Measurements from ENCODE around the gene LITAF.

The LITAF gene

DNA sequence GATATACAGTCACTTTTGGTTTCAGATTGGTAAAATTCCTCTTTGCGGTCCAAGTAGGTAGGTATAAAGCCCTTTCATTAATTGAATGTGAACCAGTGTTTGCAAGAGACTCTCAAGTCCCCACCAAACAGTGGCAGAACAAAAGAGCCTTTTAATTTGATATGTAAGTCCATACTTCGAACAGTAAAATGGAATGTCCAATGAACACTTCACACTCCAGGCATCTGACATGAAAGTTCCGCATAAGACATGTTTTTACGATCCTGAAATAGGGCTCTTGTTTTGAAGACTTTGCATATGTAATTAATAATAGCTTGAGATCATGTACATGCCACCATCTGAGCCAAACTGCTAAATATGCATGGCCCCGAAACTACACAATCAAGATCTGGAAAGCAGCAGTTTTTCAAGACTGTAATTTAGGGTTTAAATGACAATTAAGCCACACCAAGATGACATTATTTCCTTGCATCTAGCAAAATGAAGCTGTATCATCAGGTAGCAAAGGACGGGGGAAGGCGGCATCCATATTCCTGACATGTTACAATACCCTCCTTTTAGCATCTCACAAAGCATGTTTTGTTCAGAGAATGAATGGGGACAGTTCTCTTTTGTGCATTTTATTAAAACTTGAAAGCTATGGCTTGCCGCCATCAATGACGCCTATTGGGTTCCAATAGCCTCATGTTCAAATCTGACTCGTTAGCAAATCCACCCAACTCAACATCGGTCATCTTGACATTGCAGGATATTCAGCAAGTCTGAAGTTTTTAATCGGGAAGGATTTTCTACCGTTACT is 39.4 kb downstream of the LITAF start:
- no peak for DNase-seq

DNA sequence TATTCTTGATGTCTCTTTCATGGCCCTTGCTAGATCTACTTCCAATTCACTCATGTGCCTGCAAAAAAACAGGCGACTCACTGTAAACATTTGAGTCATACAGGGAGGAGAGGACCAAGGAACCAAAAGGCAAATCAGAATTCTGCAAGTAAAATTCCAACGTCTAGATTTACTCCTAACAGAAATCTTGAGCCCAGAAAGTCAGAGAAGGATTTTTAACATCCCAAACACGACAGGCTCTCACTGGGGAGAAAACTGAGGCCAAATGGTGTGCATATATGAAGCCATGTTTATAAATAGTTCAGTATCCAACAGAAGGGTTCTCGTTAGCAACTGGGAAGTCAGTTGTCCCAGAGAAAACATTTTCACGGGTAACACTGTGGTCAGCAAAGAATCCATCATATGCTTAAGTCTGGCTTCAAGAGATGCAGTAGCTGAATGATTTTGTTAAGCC is 40.1 kb downstream of the LITAF start:
- DNase-seq: no peak

DNA sequence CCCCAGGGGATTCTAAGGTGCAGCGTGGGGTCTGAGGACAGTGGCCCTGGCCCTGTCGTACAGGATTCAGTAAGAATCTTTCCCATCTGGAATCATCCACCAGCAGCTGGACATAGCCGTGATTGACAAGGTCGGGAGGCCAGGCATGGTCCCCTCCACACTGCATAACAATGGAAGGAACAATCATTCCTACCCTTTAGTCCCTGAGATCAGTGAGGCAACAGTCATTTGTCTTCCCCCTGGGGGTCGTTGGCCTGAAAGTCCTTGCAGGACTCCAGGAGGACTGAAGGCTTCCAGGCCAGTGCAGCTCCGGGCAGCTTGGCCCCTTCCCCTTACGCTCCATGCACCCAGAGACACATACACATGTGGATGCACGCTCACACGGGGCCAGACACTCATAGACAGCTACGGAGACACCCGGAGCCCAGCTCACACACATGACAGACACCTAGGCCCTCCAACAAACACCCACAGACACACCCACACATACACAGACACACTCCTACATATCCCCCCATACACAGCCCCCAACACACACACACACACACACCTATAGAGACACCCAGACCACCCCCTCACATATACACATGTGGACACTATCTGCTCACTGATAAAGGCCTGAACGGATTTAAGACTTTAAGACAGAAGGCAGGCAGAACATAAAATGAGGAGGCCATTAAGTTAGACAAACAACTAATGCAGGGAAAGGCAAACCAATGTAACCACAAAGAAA is 42.9 kb downstream of the LITAF start:
- DNase-seq: no peak

DNA sequence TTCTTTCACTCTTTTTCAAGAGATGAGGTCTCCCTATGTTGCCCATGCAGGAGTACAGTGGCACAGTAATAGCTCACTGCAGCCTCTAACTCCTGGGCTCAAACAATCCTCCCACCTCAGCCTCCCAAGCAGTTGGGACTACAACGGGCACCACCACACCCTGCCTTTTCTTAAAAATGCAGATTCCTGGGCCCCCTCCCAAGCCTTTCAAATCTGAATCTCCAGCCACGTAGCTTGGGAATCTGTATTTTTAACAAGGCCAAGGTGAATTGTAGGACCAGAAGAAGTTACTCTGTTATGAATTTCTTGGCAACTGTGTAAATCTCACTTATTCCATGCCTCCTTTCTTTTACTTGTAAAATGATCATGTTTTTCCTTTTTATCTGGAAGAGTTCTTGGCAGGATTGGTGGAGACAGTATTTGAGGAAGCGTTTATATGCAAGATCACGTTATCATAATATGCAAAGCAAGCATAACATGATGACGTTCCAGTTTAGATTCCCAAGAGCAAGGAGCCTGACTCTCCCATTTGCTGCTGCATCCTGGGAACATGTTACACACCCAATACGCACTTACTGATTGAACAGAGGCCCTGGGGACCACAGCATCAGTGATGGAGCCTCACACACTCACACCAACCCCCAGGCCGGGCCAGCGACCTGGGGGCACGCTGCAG is 44.5 kb downstream of the LITAF start:
- no peak for DNase-seq

DNA sequence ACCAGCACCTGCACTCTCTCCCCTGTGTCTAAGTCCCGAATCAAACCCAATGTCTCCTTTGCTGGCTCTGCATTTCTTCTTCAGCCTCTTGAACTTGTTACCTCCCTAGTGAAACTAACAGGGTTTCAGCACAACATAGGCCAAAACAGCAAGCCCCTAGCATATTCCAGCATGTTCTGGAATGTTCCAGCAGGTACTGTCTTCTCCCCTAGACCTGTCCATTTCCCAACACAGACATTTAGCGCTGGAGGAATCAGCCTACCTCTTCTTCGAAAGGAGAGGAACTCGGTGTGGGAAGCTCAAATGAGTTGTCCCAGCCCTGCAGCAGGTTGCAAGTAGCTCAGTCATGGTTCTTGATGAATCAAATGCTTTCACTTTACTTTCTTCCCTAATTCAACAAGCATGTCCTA is 47.1 kb downstream of the LITAF start:
- no peak for DNase-seq

DNA sequence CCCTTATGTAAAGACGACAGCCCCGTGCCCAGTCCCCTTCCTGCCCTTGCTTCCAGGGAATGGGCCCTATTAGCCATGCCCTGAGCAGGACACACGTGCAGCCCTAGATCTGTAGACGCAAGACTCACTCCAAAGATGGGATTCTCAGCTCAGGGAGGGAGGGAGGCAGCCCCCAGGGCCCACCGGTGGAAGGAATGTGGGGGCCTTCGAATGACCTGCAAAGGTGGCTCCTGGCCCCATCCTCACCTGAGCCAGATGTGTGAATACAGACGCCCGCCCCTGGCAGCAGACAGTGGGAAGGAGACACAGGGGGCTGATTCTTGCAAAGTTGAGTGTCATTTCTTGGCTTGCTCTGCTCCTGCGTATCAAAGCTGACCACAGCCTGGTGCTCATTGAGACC is 47.8 kb downstream of the LITAF start:
- DNase-seq: no peak

DNA sequence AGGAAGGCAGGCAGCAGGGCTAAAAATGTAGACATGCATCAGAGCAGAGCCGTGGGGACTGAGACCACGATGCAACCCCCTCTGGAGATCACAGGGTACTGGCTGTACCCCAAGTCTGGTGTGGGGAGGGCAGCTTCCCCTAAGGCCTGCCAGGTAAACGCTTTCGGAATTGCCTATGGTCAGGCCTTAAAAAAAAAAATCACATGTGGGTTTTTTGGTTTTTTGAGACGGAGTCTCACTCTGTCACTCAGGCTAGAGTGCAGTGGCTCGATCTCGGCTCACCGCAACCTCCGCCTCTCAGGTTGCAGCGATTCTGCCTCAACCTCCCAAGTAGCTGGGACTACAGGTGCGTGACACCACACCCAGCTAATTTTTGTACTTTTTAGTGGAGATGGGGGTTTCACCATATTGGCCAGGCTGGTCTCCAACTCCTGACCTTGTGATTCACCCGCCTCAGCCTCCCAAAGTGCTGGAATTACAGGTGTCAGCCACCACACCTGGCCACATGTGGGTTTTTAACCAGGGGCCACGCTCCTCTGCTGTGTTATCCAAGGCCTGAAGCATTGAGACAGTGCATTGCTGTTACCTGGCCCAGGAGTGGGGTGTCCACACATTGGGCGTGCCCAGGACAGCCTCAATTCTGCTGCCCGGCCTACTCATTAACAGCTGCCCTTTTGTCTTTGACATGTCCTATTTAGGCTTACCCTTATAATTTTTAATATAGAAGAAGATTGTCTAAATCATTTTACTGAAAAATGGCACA is 50.4 kb downstream of the LITAF start:
- no peak for DNase-seq

DNA sequence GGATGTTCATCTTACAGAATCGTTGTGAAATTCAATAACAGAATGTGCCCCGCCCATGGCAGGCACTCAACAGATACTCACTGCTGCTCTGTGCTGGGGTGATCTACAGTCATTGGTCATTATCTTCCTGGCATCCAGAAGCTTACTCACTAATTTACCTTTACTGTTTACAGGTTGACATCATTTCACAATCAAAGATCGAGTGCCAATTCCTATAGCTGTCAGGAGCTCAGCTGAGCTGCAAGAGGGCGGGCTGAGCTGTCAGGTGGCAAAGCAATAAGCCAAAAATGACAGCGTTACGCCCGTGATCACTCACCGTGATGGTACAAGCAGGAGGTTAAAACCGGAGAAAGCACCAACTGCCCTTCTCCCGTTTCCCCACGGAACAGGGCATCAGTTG is 51.2 kb downstream of the LITAF start:
- DNase-seq: no peak

DNA sequence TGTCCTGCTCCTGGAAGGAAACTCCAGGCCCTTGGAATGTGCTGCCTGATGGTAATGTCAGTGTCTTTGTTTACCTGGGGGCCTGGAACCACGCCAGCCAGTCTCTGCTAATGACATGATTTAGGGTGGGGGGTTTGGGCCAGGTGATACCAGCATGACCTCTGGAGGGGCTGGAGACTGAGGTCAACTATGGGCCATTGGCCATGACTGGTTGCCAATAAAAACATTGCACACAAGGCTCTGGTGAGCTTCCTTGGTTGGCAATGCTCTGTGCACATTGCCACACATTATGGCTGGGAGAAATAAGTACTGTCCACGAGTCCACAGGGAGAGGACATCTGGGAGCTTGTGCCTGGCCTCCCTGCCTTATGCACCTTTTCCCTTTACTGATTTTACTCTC is 52.5 kb downstream of the LITAF start:
- no peak for DNase-seq

DNA sequence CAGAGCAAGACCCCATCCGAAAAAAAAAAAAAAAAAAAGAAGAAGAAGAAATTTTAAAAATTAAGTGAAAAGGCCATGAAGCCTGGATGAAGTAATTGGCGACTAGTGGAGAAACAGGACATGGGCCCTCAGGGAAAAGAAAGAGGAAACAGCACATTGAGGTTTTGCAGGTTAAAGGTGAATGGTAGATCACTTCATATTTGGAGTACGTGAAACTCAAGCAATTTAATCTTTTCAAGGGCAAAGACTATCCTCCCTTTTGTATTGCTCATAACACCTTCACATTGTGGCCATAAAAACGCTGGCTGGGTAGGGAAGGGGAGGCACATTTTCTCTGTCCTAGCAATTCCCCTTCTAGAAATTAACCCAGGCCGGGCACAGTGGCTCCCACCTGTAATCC is 53.1 kb downstream of the LITAF start:
- no peak for DNase-seq

DNA sequence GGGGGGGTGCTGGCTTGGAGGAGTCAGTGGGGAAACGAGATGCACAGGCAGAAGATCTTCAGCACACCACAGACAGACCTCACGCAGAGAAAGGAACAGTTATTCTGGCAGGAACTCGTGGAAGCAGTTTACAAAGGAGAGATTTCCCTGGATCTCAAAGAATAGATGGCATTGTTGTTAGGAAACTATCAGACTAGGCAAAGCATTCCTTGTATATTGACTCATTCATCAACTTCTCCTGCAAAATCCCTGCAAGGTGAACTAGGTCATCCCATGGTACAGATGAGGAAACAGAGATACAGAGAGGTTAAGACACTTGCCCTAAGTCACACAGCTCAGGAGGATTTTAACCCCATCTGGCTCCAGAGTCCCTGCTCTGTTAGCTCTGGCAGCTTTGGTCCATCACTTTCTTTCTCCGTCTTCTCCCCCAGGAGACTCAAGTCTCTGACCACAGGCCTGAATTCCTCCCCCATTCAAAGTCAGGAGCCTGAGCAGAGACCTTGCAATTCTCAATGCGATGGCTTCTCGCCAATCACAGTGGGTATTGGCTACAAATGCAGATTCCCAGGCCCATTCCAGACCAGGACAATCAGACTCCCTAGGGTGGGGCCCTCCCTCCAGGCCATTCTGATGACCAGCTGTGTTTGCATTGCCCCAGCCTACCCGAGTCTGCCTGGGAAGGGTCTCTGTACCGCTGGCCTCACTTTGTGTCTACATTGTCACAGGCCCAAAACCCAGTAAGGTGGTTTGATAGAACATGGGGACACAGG is 56.4 kb downstream of the LITAF start:
- no peak for DNase-seq

DNA sequence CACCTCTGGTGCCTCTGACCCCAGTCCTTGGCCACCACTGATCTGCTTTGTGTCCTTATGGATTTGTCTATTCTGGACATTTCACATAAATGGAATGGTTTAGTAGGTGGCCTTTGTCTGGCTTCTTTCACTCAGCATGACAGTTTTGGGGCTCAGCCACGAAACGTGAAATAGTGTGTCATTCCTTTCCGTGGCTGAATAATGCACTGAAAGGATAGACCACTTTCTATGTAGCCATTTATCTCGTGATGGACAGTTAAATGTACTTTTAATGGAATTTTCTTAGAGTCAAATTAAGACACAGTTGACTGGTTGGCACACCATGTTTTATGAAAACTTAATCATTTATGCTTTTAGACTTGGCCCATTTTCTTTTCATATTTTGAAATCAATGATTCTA is 57.4 kb downstream of the LITAF start:
- DNase-seq: no peak

DNA sequence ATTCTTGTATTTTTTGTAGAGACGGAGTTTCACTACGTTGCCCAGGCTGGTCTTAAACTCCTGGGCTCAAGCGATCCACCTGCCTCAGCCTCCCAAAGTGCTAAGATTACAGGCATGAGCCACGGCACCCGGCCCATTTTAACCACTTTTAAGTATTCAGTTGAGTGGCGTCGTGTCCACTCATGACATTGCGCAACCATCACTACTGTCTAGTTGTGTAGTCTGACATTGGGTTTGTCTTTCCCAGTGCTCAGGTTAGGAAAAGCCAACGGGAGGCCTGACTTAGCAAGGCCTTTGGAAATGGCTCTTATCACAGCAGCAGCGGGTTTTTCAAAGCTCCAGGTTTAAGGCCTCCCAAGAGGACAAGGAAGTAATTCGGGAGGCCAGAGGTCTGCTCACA is 58.7 kb downstream of the LITAF start:
- no peak for DNase-seq

DNA sequence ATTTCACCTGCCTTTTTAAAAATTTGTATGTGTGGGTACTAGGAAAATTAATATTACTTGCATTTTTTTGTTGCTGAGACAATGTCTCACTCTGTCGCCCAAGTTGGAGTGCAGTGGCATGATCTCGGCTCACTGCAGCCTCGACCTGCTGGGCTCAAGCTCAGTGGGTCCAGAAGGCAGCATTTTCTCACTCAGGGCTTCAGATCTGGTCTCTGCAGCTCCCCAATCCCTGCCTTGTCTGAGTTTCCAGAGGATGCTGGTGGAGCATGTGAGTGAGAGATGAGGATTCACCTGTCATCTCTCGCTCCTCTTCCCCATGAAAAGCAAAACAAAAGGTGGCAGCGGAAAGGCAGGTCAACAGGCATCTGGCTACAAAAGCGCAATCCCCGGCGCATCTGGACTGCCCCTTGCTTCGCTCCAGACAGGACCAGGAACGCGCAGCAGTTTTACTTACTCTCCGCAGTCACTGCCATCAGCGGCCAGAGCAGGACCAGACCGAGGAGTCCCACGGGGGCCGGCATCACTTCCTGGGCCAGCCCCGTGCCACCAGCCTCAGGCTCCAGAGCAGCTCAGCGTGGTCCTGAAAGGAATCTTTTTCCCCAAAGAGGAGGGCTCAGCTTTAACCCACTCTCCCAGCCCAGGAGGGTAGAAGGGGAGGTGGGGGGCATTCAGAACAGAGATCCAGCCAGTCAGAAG is 59.9 kb downstream of the LITAF start:
- DNase-seq: no peak

DNA sequence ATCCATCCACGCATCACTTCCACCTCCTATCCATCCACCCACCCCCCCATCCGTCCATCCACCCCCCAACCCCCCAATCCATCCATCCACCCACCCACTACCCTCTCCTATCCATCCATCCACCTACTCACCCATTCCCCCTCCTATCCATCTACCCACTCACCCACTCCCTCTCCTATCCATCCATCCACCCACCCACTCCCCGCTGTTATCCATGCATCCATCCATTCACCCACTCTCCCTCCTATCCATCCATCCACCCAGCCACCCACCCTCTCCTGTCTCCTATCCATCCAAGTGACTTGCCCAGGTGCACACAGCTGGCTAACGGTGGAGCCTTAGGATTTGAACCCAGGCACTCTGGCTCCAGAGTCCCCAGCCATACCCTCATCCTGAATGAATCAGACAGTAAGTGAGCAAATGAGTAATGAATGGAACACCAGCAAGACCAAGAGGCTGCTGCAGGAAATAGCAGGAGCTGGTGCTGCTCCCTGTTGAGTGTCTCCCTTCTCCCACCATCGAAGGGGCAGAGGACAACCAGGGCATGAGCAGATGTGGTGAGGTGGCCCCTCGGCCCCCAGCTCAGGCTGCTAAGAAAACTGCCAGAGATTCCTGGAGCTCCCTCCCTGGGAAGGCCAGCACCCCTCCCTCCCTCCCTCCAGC is 62.5 kb downstream of the LITAF start:
- no peak for DNase-seq

DNA sequence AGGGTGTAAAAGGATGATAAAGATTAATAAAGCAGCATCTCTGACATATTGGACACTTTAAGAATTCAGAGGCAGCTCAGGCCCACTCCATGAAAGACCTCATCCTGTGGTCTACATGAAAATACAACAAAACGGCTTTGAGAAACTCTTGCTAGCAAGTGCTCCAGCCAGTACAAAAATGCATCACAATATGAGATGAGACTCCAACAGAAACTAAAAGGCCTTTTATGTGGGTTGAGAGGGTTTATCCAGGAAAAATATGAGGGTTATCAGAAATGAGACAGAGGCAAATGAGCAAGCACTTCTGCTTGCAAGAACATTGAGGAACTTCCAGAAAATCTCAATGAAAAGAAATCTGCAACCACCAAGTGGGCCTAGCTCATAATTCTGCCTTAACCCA is 65.7 kb downstream of the LITAF start:
- DNase-seq: no peak

DNA sequence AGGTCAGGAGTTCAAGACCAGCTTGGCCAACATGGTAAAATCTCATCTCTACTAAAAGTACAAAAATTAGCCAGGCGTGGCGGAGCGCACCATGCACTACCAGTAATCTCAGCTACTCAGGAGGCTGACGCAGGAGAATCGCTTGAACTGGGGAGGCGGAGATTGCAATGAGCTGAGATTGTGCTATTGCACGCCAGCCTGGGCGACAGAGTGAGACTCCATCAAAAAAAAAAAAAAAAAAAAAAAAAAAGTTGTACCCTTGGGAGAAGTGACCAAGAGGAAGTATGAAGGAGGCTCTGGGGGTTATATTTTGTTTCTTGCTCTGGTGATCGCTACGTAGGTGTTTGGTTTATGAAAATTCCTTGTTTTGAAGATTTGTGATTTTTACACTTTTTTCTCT is 66.3 kb downstream of the LITAF start:
- no peak for DNase-seq

DNA sequence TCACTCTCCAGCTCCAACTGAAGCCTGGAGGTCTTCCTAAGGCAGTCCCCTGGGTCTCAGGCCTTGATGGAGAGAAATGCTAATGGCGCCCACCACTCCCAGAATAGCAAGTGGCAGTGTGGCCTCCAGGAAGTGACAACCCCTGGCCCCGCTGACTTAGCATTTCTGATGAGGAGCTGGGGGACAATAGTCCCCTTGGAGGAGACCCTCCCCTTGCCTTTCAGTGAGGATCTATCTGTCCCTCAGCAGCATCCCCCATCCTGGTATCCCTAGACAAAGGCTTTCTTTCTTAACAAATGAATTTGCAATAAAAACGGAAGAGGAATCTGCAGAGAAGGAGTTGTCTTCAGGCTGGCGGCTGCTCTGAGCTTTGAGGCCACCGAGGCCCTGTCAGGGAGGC is 68.8 kb downstream of the LITAF start:
- DNase-seq: no peak

DNA sequence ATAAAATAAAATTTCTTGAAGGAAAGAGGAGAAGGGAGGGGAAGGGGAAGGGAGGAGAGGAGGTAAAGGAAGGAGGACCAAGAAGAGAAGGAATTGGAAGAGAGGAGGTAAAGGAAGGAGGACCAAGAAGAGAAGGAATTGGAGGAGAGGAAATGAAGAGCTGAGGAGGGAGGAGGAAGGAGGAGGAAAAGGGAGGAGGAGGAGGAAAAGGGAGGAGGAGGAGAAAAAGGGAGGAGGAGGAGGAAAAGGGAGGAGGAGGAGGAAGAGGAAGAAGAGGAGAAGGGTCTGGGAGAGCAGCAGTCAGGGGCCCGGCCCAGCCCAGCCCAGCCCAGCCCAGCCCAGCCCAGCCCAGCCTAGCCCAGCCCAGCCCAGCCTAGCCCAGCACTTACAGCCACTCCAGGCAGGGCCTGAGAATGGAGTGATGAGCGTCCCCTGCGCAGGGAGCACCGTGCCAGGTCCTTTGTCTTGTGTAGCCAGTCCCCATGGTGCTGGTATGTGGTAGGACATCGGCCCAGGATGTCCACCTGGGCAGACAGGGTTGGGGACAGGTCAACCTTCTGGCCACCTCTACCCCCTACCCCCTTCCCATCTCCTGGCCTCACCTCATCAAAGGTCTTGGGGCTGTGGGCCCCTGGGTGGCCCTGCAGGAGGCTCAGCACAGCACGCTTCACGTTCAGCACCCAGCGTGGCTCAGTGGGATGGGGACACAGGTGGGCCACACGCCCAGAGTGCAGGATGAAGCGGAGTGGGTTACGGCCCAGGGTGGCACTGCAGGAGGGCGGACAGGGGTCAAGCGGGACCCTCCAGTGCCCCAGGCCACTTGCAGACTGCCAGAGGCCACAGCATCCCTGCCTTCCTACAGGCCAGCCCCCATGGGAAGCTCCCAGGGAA is 70.9 kb downstream of the LITAF start:
- DNase-seq: no peak

DNA sequence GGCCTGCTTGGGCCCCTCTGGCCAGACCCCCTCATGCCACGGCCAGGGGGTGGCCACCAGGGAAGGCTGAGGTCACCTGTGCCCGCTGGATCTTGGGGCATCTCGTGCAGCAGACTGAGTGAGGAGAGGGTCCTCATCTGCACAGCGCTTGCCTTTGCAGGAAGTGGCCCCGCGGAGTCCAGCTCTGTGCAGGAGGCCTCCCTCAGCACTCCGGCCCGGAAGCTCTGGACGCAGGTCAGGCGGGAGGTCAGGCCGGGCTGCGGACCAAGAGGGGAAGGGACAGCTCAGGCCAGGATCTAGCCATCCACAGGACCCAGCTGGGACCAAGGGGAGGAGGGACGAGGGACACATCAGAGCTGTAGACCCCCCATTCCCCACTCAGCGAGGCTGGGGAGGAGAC is 72.4 kb downstream of the LITAF start:
- no peak for DNase-seq

All from hematopoietic multipotent progenitor cell treated with erythropoietin and hydrocortisone succinate and interleukin-3 and kit ligand, for 6 days (in vitro differentiated cells).